ENCODE results near the gene ALG12. TPM values are rescaled to one million over a fixed set of nuclear protein-coding genes. Genes with fewer than 3 reads are reported as not detected.

The ALG12 gene
- total RNA-seq, 4 donors from 2014 or later: 17.3 to 25.5 (median 22.1) TPM

DNA sequence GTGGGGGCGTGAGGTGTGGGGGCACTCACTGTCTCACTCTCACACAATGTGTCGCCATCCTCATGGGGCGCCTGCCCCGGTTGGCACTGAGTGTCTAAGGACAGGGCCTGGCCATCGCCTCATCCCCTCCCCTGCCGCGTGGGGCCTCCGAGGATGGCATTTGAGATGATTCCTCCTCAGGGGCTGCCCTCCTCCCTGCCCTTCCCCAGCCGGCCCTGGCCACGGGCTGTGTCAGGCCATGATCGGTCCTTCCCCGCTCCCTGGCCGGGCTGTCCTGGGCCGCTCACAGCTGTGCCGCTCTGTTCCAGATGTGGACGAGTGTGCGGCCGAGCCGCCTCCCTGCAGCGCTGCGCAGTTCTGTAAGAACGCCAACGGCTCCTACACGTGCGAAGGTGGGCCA, 4.7 kb upstream of the ALG12 start:
- no peak for TF ChIP-seq POLR2A (IDR thresholded peaks at IDR 0.05)
- TF ChIP-seq, protein P1, sequence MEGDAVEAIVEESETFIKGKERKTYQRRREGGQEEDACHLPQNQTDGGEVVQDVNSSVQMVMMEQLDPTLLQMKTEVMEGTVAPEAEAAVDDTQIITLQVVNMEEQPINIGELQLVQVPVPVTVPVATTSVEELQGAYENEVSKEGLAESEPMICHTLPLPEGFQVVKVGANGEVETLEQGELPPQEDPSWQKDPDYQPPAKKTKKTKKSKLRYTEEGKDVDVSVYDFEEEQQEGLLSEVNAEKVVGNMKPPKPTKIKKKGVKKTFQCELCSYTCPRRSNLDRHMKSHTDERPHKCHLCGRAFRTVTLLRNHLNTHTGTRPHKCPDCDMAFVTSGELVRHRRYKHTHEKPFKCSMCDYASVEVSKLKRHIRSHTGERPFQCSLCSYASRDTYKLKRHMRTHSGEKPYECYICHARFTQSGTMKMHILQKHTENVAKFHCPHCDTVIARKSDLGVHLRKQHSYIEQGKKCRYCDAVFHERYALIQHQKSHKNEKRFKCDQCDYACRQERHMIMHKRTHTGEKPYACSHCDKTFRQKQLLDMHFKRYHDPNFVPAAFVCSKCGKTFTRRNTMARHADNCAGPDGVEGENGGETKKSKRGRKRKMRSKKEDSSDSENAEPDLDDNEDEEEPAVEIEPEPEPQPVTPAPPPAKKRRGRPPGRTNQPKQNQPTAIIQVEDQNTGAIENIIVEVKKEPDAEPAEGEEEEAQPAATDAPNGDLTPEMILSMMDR (IDR thresholded peaks at IDR 0.05): no peak
- Histone ChIP-seq H3K27ac (no peak overlapping the region), H3K4me3 (no peak overlapping the region), H3K36me3 (peaks cover 0 to 15% (median 0%) of the 10 kb centered on the region in 3 donors), H3K9me3 (no peaks in the 10 kb centered on the region), H3K27me3 (no peaks in the 10 kb centered on the region), H3K4me1 (peaks cover 0 to 8% (median 6%) of the 10 kb centered on the region in 4 donors)
- DNase-seq: no peak

DNA sequence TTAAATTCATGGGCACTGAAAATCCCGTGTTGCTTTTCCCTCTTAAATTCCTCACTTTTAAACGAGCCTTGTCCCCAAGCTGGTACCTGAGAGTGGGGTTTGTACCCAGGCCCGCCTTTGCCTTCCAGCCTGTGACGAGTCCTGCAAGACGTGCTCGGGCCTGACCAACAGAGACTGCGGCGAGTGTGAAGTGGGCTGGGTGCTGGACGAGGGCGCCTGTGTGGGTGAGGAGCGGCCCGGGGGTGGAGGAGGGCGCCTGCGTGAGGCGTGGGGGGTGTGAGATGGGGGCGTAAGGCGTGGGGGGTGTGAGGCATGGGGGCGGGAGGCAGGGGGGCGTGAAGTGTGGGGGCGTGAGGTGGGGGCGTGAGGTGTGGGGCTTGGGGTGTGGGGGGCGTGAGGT, 4.2 kb upstream of the ALG12 start:
- TF ChIP-seq POLR2A (IDR thresholded peaks at IDR 0.05): no peak
- Histone ChIP-seq H3K4me3 (no peak overlapping the region), H3K27me3 (no peaks in the 10 kb centered on the region), H3K36me3 (peaks cover 0 to 15% (median 0%) of the 10 kb centered on the region in 3 donors), H3K9me3 (no peaks in the 10 kb centered on the region), H3K4me1 (peaks cover 0 to 8% (median 6%) of the 10 kb centered on the region in 4 donors), H3K27ac (no peak overlapping the region)
- no peak for DNase-seq

DNA sequence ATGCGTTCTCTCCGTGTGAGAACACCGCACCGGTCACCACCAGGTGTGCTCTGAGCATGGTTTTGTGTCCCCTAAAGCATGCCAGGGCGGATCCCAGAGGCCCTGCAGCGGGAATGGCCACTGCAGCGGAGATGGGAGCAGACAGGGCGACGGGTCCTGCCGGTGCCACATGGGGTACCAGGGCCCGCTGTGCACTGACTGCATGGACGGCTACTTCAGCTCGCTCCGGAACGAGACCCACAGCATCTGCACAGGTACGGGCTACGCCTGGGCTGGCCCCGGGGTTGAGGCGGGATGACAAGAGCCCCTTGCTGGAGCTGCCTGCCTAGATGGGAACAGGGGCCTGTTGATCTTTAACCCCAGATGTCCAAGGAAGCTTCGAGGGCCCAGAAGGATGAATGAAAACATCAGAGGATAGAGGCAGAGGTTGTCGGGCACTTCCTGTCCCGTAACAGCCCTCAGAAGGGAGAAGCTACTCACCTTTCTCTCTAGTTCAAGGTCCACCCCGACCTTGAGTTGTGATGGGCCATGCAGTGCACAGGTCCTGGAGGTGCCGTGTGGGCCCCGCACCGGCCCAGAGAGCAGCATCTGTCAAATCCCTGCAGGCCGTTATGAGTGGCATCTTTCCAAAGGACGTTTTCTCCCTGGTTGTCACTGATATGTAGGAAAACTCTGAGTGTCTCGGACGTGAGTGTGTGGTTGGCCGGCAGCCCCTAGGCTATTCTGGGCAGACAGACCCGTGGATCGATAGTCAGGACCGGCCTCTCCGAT, 3.5 kb upstream of the ALG12 start:
- TF ChIP-seq, protein P1 (IDR thresholded peaks at IDR 0.05): no peak
- no peak for TF ChIP-seq POLR2A (IDR thresholded peaks at IDR 0.05)
- Histone ChIP-seq H3K4me1 (peaks cover 4 to 16% (median 9%) of the 10 kb centered on the region in 4 donors), H3K9me3 (no peaks in the 10 kb centered on the region), H3K4me3 (no peak overlapping the region), H3K36me3 (peaks cover 0 to 15% (median 0%) of the 10 kb centered on the region in 3 donors), H3K27me3 (no peaks in the 10 kb centered on the region), H3K27ac (no peak overlapping the region)
- no peak for DNase-seq

- no peak for TF ChIP-seq POLR2A (IDR thresholded peaks at IDR 0.05)
- TF ChIP-seq, protein P1 (IDR thresholded peaks at IDR 0.05): no peak
- Histone ChIP-seq H3K4me3 (no peak overlapping the region), H3K9me3 (no peaks in the 10 kb centered on the region), H3K4me1 (peaks cover 4 to 18% (median 9%) of the 10 kb centered on the region in 4 donors), H3K36me3 (peaks cover 0 to 15% (median 0%) of the 10 kb centered on the region in 3 donors), H3K27me3 (no peaks in the 10 kb centered on the region), H3K27ac (no peak overlapping the region)
- DNase-seq: no peak
These were observed 2.6 kb upstream of the ALG12 start for GRCh38 chr22:49920859-49921258.

GRCh38 chr22:49918911-49919881, 958 bp upstream of the ALG12 start:
- H3K4me3 ChIP-seq: peak overlapping the region; percentile 83 to 98 (median 92)
- no peak for TF ChIP-seq POLR2A (IDR thresholded peaks at IDR 0.05)
- no peaks in the 10 kb centered on the region for H3K27me3 ChIP-seq
- peaks cover 0 to 8% (median 0%) of the 10 kb centered on the region in 3 donors for H3K36me3 ChIP-seq
- H3K4me1 ChIP-seq: peaks cover 4 to 18% (median 7%) of the 10 kb centered on the region in 4 donors
- peak overlapping the region; percentile 90 to 97 (median 94) for H3K27ac ChIP-seq
- H3K9me3 ChIP-seq: no peaks in the 10 kb centered on the region
- no peak for DNase-seq

DNA sequence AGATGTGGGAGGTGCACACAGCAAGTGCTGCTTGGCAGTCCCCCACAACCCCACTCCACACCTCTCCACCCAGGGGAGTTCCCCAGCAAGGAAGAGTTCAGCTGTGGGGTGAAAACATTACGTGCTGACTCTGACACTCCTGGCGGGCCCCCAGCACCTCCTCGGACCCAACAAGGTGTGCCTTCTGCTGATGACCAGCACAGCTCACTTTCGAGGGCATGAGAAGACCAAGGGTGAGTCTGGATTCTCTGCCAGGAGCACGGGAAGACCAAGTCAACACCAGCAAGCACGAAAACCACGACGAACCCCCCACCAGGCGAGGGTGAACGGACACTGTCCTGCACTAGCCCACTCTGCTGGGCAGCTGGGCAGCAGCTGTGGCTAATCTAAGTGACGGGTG, 1.4 kb downstream of the ALG12 start:
- peak overlapping the region in 1 of 4 donors; percentile 83 for H3K4me3 ChIP-seq
- H3K27ac ChIP-seq: no peak overlapping the region
- H3K36me3 ChIP-seq: peaks cover 0 to 24% (median 0%) of the 10 kb centered on the region in 3 donors
- no peaks in the 10 kb centered on the region for H3K9me3 ChIP-seq
- TF ChIP-seq, protein P1 (IDR thresholded peaks at IDR 0.05): no peak
- no peak for TF ChIP-seq POLR2A (IDR thresholded peaks at IDR 0.05)
- H3K4me1 ChIP-seq: peaks cover 4 to 18% (median 7%) of the 10 kb centered on the region in 4 donors
- DNase-seq: no peak
- H3K27me3 ChIP-seq: no peaks in the 10 kb centered on the region

All from Peyer's patch (tissue), 4 donors.